GM18499 (cell line): ENCODE results near the gene EXOC4.

Source experiments
- ATAC-seq: cut with Tn5 transposase; IDR thresholded peaks from one replicate; pipeline ENCODE4 v1.9.1; 2021; ENCODE audit warnings: moderate number of reproducible peaks; ENCODE audit not compliant: insufficient read depth, unreplicated experiment

Gene EXOC4

GRCh38 chr7:133518718-133519117, 265.8 kb downstream of the EXOC4 start:
- ATAC-seq, result no peak

- ATAC-seq, result no peak
Observed at GRCh38 chr7:133520248-133520647, 267.4 kb downstream of the EXOC4 start.

GRCh38 chr7:133522501-133522900, 269.6 kb downstream of the EXOC4 start:
- no peak for ATAC-seq

GRCh38 chr7:133528796-133529195, 275.9 kb downstream of the EXOC4 start:
- ATAC-seq, result no peak

GRCh38 chr7:133529861-133530260, 277.0 kb downstream of the EXOC4 start:
- ATAC-seq, result no peak

GRCh38 chr7:133530682-133531081, 277.8 kb downstream of the EXOC4 start:
- ATAC-seq, result no peak

- no peak for ATAC-seq
Observed at GRCh38 chr7:133534816-133535215, 281.9 kb downstream of the EXOC4 start.

- ATAC-seq, result no peak
Observed at GRCh38 chr7:133535308-133535707, 282.4 kb downstream of the EXOC4 start.

- ATAC-seq, result no peak
Observed at GRCh38 chr7:133536450-133536849, 283.6 kb downstream of the EXOC4 start.

GRCh38 chr7:133539016-133539415, 286.1 kb downstream of the EXOC4 start:
- ATAC-seq, result no peak

GRCh38 chr7:133540096-133540860, 287.4 kb downstream of the EXOC4 start:
- ATAC-seq, result no peak

- ATAC-seq, result no peak
Observed at GRCh38 chr7:133542209-133542780, 289.4 kb downstream of the EXOC4 start.

- no peak for ATAC-seq
Observed at GRCh38 chr7:133543657-133544056, 290.8 kb downstream of the EXOC4 start.

- no peak for ATAC-seq
Observed at GRCh38 chr7:133545618-133546017, 292.7 kb downstream of the EXOC4 start.

GRCh38 chr7:133547981-133548380, 295.1 kb downstream of the EXOC4 start:
- no peak for ATAC-seq

GRCh38 chr7:133549633-133550032, 296.8 kb downstream of the EXOC4 start:
- ATAC-seq, result no peak

GRCh38 chr7:133550145-133550544, 297.3 kb downstream of the EXOC4 start:
- no peak for ATAC-seq

GRCh38 chr7:133550811-133551210, 297.9 kb downstream of the EXOC4 start:
- no peak for ATAC-seq

- no peak for ATAC-seq
Observed at GRCh38 chr7:133551466-133551865, 298.6 kb downstream of the EXOC4 start.

GRCh38 chr7:133552079-133552478, 299.2 kb downstream of the EXOC4 start:
- ATAC-seq, result no peak

- no peak for ATAC-seq
Observed at GRCh38 chr7:133554330-133554729, 301.5 kb downstream of the EXOC4 start.

- no peak for ATAC-seq
Observed at GRCh38 chr7:133556048-133556447, 303.2 kb downstream of the EXOC4 start.
